Urinary bladder (tissue), 2 donors: ENCODE measurements around the gene CERS4. TPM values are rescaled to one million over a fixed set of nuclear protein-coding genes. Genes with fewer than 3 reads are reported as not detected.

Source experiments
- polyA plus RNA-seq: library from polyadenylated mRNA; stranded (reverse); fragments of 200-250 nt; gene quantifications from one replicate; pipeline ENCODE4 v1.2.3, GENCODE V29; 2013
- total RNA-seq: library from RNA; depleted of rRNA; stranded (reverse); fragments of >200 nt; gene quantifications from one replicate; pipeline ENCODE4 v1.2.3, GENCODE V29; 2014
- donor health status: healthy.

The CERS4 gene
- total and polyA plus RNA-seq, 2 donors = 18.5 to 38.6 TPM

Other genes starting within 250 kb of the CERS4 start
- 41.1 TPM for gene ELAVL1, start 203.7 kb upstream of the CERS4 start, total RNA-seq
- gene ELAVL1, start 203.7 kb upstream of the CERS4 start, polyA plus RNA-seq = 36.7 TPM
- not detected for gene CCL25, start 156.6 kb upstream of the CERS4 start, total RNA-seq
- gene CCL25, start 156.6 kb upstream of the CERS4 start, polyA plus RNA-seq = not detected
- gene FBN3, start 59.8 kb upstream of the CERS4 start, total RNA-seq = 2.3 TPM
- gene FBN3, start 59.8 kb upstream of the CERS4 start, polyA plus RNA-seq = not detected
- 7.9 TPM for gene CD320, start 99.0 kb downstream of the CERS4 start, total RNA-seq
- 52.1 TPM for gene CD320, start 99.0 kb downstream of the CERS4 start, polyA plus RNA-seq
- 11.6 TPM for gene NDUFA7, start 112.0 kb downstream of the CERS4 start, total RNA-seq
- gene NDUFA7, start 112.0 kb downstream of the CERS4 start, polyA plus RNA-seq = 93.1 TPM
- gene RPS28, start 112.1 kb downstream of the CERS4 start, total RNA-seq = 301 TPM
- 758 TPM for gene RPS28, start 112.1 kb downstream of the CERS4 start, polyA plus RNA-seq
- 8.1 TPM for gene KANK3, start 133.9 kb downstream of the CERS4 start, total RNA-seq
- 13.0 TPM for gene KANK3, start 133.9 kb downstream of the CERS4 start, polyA plus RNA-seq
- gene ANGPTL4, start 154.8 kb downstream of the CERS4 start, total RNA-seq = 1.3 TPM
- gene ANGPTL4, start 154.8 kb downstream of the CERS4 start, polyA plus RNA-seq = 14.6 TPM
- 63.9 TPM for gene RAB11B, start 181.0 kb downstream of the CERS4 start, total RNA-seq
- gene RAB11B, start 181.0 kb downstream of the CERS4 start, polyA plus RNA-seq = 131 TPM
- gene MARCHF2, start 203.9 kb downstream of the CERS4 start, total RNA-seq = 38.8 TPM
- gene MARCHF2, start 203.9 kb downstream of the CERS4 start, polyA plus RNA-seq = 98.2 TPM
- 63.7 TPM for gene HNRNPM, start 235.6 kb downstream of the CERS4 start, total RNA-seq
- 173 TPM for gene HNRNPM, start 235.6 kb downstream of the CERS4 start, polyA plus RNA-seq